H1 (cell line): ENCODE results near the gene PDZRN3. TPM values are rescaled to one million over a fixed set of nuclear protein-coding genes. Genes with fewer than 3 reads are reported as not detected.

Experiments
- CTCF ChIA-PET: fragments of 300-600 bp; sonication (Branson Sonifier 250); formaldehyde crosslinking; loops from one replicate; lab custom pipeline; 2021; ENCODE audit not compliant: partially characterized antibody; lab: Charles Lee
- POLR2A ChIA-PET: fragments of 300-600 bp; sonication (Branson Sonifier 250); formaldehyde crosslinking; loops from one replicate; lab custom pipeline; 2021; ENCODE audit warnings: inconsistent platforms; ENCODE audit not compliant: partially characterized antibody; lab: Charles Lee
- DNase-seq, 2 experiments: peaks; one replicate each; pipeline versions ENCODE4 v3.0.0 to v3.0.0-alpha.2; 2010 to 2022; ENCODE audit warnings: low spot score in 2 of 2, low read depth in 1 of 2, mixed read lengths in 1 of 2
- FAIRE-seq: peaks from 2 replicates; lab custom pipeline; 2011; peaks lifted over from hg19 to GRCh38; lab: Jason Lieb, UNC
- H2AFZ ChIP-seq: 2 replicates; pipeline ENCODE4 v1.8.1; 2012; ENCODE audit warnings: low read length, inconsistent platforms
- H2AK5ac ChIP-seq: 2 replicates; pipeline ENCODE4 v1.6.1; 2013; ENCODE audit warnings: low read depth, low read length
- H2BK120ac ChIP-seq: replicated peaks from 2 replicates; pipeline ENCODE3; 2013; ENCODE audit warnings: low read depth, low read length, inconsistent platforms
- H2BK12ac ChIP-seq: 2 replicates; pipeline ENCODE4 v1.6.1; 2013; ENCODE audit warnings: low read depth, low read length
- H2BK15ac ChIP-seq: 2 replicates; pipeline ENCODE4 v1.6.1; 2013; ENCODE audit warnings: low read length
- H2BK20ac ChIP-seq: 2 replicates; pipeline ENCODE4 v1.6.1; 2013; ENCODE audit warnings: low read length
- H2BK5ac ChIP-seq: 2 replicates; pipeline ENCODE4 v1.6.1; 2013; ENCODE audit warnings: low read depth, low read length
- H3K14ac ChIP-seq: 2 replicates; pipeline ENCODE4 v1.6.1; 2013; ENCODE audit warnings: inconsistent platforms; ENCODE audit not compliant: insufficient read length
- H3K18ac ChIP-seq: 2 replicates; pipeline ENCODE4 v1.6.1; 2013; ENCODE audit warnings: low read length; ENCODE audit errors: extremely low read depth
- H3K23ac ChIP-seq: 2 replicates; pipeline ENCODE4 v1.6.1; 2013; ENCODE audit warnings: inconsistent platforms; ENCODE audit not compliant: insufficient read length
- H3K23me2 ChIP-seq: 2 replicates; pipeline ENCODE4 v1.6.1; 2013; ENCODE audit warnings: low read depth, low read length
- H3K27ac ChIP-seq: 2 replicates; pipeline ENCODE4 v1.6.1; 2011; ENCODE audit warnings: low read depth, low read length, inconsistent platforms
- H3K27me3 ChIP-seq, 4 experiments: replicated peaks in 1 of 4; 1 replicate in 1 of 4; 2 replicates in 3 of 4; pipeline versions ENCODE4 v1.6.1 to v1.8.1; 2011 to 2013; ENCODE audit warnings: low read length in 3 of 4, mild to moderate bottlenecking in 3 of 4, inconsistent platforms in 2 of 4, mixed read lengths in 2 of 4, moderate library complexity in 1 of 4; ENCODE audit not compliant: control insufficient read depth in 3 of 4, insufficient read depth in 3 of 4; ENCODE audit errors: extremely low read depth in 1 of 4
- H3K36me3 ChIP-seq, 4 experiments: 2 replicates each; pipeline versions ENCODE4 v1.6.1 to v1.8.1; 2011 to 2013; ENCODE audit warnings: mild to moderate bottlenecking in 4 of 4, low read length in 3 of 4, moderate library complexity in 2 of 4, control low read depth in 1 of 4, inconsistent platforms in 1 of 4; ENCODE audit not compliant: insufficient read depth in 4 of 4, control insufficient read depth in 2 of 4
- H3K4ac ChIP-seq: replicated peaks from 2 replicates; pipeline ENCODE3; 2013; ENCODE audit warnings: low read length, low read depth, mixed read lengths, inconsistent platforms; ENCODE audit not compliant: insufficient read length
- H3K4me1 ChIP-seq, 4 experiments: replicated peaks in 1 of 4; 1 replicate in 1 of 4; 2 replicates in 3 of 4; pipeline versions ENCODE4 v1.6.1 to v1.8.1; 2011 to 2013; ENCODE audit warnings: low read length in 3 of 4, inconsistent platforms in 2 of 4, mixed read lengths in 1 of 4; ENCODE audit not compliant: insufficient read depth in 4 of 4, control insufficient read depth in 3 of 4
- H3K4me2 ChIP-seq, 2 experiments: 2 replicates each; pipeline versions ENCODE4 v1.6.1 to v1.8.1; 2011 to 2013; ENCODE audit warnings: low read depth in 2 of 2, low read length in 2 of 2, control low read depth in 1 of 2, inconsistent platforms in 1 of 2, mild to moderate bottlenecking in 1 of 2; ENCODE audit not compliant: insufficient read depth in 1 of 2
- H3K4me3 ChIP-seq, 4 experiments: fragments of 200-600, 300-600 bp in 1 of 4; sonication (generic), shearing (Covaris generic), sonication (Bioruptor Twin) in 1 of 4; 2 replicates each; pipeline versions ENCODE4 v1.5.1 to v1.8.1; 2011 to 2016; ENCODE audit warnings: low read length in 4 of 4, low read depth in 3 of 4, control low read depth in 2 of 4, inconsistent platforms in 2 of 4, mild to moderate bottlenecking in 2 of 4, mixed read lengths in 1 of 4, moderate library complexity in 1 of 4; ENCODE audit not compliant: insufficient read depth in 2 of 4; ENCODE audit errors: extremely low read depth in 1 of 4
- H3K56ac ChIP-seq: replicated peaks from 2 replicates; pipeline ENCODE3; 2013; ENCODE audit warnings: low read depth, mild to moderate bottlenecking, mixed read lengths, low read length, inconsistent platforms; ENCODE audit not compliant: insufficient read length
- H3K79me1 ChIP-seq: 2 replicates; pipeline ENCODE4 v1.6.1; 2013; ENCODE audit warnings: low read depth, low read length, control low read depth
- H3K79me2 ChIP-seq, 2 experiments: 2 replicates each; pipeline versions ENCODE4 v1.6.1 to v1.8.1; 2012 to 2013; ENCODE audit warnings: low read length in 2 of 2, mild to moderate bottlenecking in 2 of 2, inconsistent platforms in 1 of 2; ENCODE audit not compliant: insufficient read depth in 2 of 2, control insufficient read depth in 1 of 2
- H3K9ac ChIP-seq, 4 experiments: replicated peaks in 1 of 4; 1 replicate in 1 of 4; 2 replicates in 3 of 4; pipeline versions ENCODE4 v1.6.1 to v1.8.1; 2011 to 2013; ENCODE audit warnings: low read depth in 3 of 4, low read length in 3 of 4, control low read depth in 2 of 4, mild to moderate bottlenecking in 2 of 4, moderate library complexity in 2 of 4, inconsistent platforms in 1 of 4; ENCODE audit errors: extremely low read depth in 1 of 4
- H3K9me3 ChIP-seq, 2 experiments: 2 replicates each; pipeline versions ENCODE4 v1.6.1 to v1.8.1; 2012 to 2013; ENCODE audit warnings: mild to moderate bottlenecking in 2 of 2, moderate library complexity in 2 of 2, control low read depth in 1 of 2, inconsistent platforms in 1 of 2, low read depth in 1 of 2, low read length in 1 of 2, mixed read lengths in 1 of 2; ENCODE audit not compliant: insufficient read depth in 2 of 2
- H4K20me1 ChIP-seq, 2 experiments: replicated peaks in 1 of 2; 2 replicates each; pipeline versions ENCODE3 to v1.8.1; 2011 to 2013; ENCODE audit warnings: inconsistent platforms in 2 of 2, low read length in 2 of 2, mild to moderate bottlenecking in 1 of 2; ENCODE audit not compliant: insufficient read depth in 2 of 2, control insufficient read depth in 1 of 2
- H4K5ac ChIP-seq: 2 replicates; pipeline ENCODE4 v1.6.1; 2013; ENCODE audit warnings: low read length, low read depth, mixed read lengths, inconsistent platforms; ENCODE audit not compliant: insufficient read length
- H4K8ac ChIP-seq: 2 replicates; pipeline ENCODE4 v1.8.0; 2013; ENCODE audit warnings: mild to moderate bottlenecking, moderate library complexity, low read length, inconsistent platforms; ENCODE audit not compliant: insufficient read depth; ENCODE audit errors: extremely low read depth
- H4K91ac ChIP-seq: replicated peaks from 2 replicates; pipeline ENCODE3; 2013; ENCODE audit warnings: low read length, mixed read lengths, inconsistent platforms; ENCODE audit not compliant: insufficient read length
- BACH1 ChIP-seq: IDR thresholded peaks from 2 replicates; pipeline ENCODE4 v1.6.1; 2012; ENCODE audit warnings: low read length, improper control_type of control experiment
- BCL11A ChIP-seq, 2 experiments: IDR thresholded peaks; one replicate each; pipeline ENCODE4 v1.6.1; 2011; ENCODE audit warnings: low read depth in 2 of 2, low read length in 2 of 2, mild to moderate bottlenecking in 2 of 2
- CHD1 ChIP-seq: IDR thresholded peaks from 2 replicates; pipeline ENCODE4 v1.6.1; 2012; ENCODE audit warnings: low read depth, low read length, improper control_type of control experiment
- CTCF ChIP-seq, 3 experiments: IDR thresholded peaks; 1 replicate in 2 of 3; 2 replicates in 1 of 3; pipeline versions ENCODE4 v1.5.1 to v1.6.1; 2011; ENCODE audit warnings: low read length in 3 of 3, mild to moderate bottlenecking in 3 of 3, inconsistent platforms in 2 of 3, low read depth in 1 of 3, moderate library complexity in 1 of 3; ENCODE audit not compliant: insufficient read depth in 1 of 3; ENCODE audit errors: control extremely low read depth in 1 of 3
- EP300 ChIP-seq, 2 experiments: IDR thresholded peaks; 1 replicate in 1 of 2; 2 replicates in 1 of 2; pipeline ENCODE4 v1.6.1; 2011 to 2012; ENCODE audit warnings: low read depth in 2 of 2, low read length in 2 of 2, mild to moderate bottlenecking in 2 of 2, borderline replicate concordance in 1 of 2, inconsistent platforms in 1 of 2, moderate library complexity in 1 of 2
- EZH2 ChIP-seq: fragments of 200-600 bp; sonication (generic); IDR thresholded peaks from 2 replicates; pipeline ENCODE4 v1.7.1; 2012; ENCODE audit warnings: low read depth, mild to moderate bottlenecking, moderate library complexity, low read length, inconsistent platforms; ENCODE audit not compliant: severe bottlenecking
- FOSL1 ChIP-seq: IDR thresholded peaks from 2 replicates; pipeline ENCODE4 v1.6.1; 2011; ENCODE audit warnings: mild to moderate bottlenecking, low read depth, low read length, moderate library complexity; ENCODE audit not compliant: insufficient read depth
- GTF2F1 ChIP-seq: IDR thresholded peaks from 2 replicates; pipeline ENCODE4 v1.6.1; 2012; ENCODE audit warnings: low read depth, low read length, improper control_type of control experiment, borderline replicate concordance
- NRF1 ChIP-seq: IDR thresholded peaks from 2 replicates; pipeline ENCODE4 v1.6.1; 2011; ENCODE audit warnings: mild to moderate bottlenecking, low read depth, low read length, improper control_type of control experiment
- POLR2AphosphoS5 ChIP-seq: IDR thresholded peaks from 2 replicates; pipeline ENCODE4 v1.6.1; 2011; ENCODE audit warnings: low read depth, low read length
- SP2 ChIP-seq: IDR thresholded peaks from 2 replicates; pipeline ENCODE4 v1.6.1; 2012; ENCODE audit warnings: mild to moderate bottlenecking, low read length, inconsistent platforms
- WGBS, 2 experiments: shearing (Covaris generic) in 1 of 2; methylation state at CpG; one replicate each; pipeline versions ENCODE4 v1.1.6 to v1.1.7; 2013 to 2015; ENCODE audit warnings: low lambda C conversion rate in 2 of 2, mixed read lengths in 2 of 2, inconsistent platforms in 1 of 2, low coverage in 1 of 2, missing lambda C conversion rate in 1 of 2; ENCODE audit not compliant: insufficient replicate concordance in 2 of 2, insufficient coverage in 1 of 2, insufficient read length in 1 of 2; ENCODE audit errors: extremely low coverage in 1 of 2, missing lambda C conversion rate in 1 of 2; 5-methylcytosine and 5-hydroxymethylcytosine counted together
- polyA plus RNA-seq, 7 experiments: library from polyadenylated mRNA; depleted of rRNA in 3 of 7; stranded (reverse) in 5 of 7; unstranded in 2 of 7; fragments of >200 nt in 5 of 7; fragments of 200-250 nt in 2 of 7; gene quantifications; 1 replicate in 5 of 7; 2 replicates in 1 of 7; 4 replicates in 1 of 7; pipeline versions ENCODE4 v1.2.1 to v1.2.3, GENCODE V29; 2011 to 2013; ENCODE audit warnings: missing spikeins in 2 of 7, mixed read lengths in 2 of 7
- total RNA-seq: library from RNA; stranded (reverse); fragmentation: NEBNext Ultra II Directional; extraction: Animal tissue kit (Norgen Biotek cat#: 25700); gene quantifications from 2 replicates; pipeline ENCODE4 v1.2.1, GENCODE V29; 2021

Gene PDZRN3
- total and polyA plus RNA-seq, 2 of the 8 experiments (the other 6 are each of a cell fraction or from before 2014, with no cell fraction given), result 4.2 to 20.5 TPM

- DNase-seq, result no peak
- H3K9ac ChIP-seq, result no peak overlapping the region; a peak in 1 of 7 replicates
- H3K79me1 ChIP-seq, result no peaks in the 10 kb centered on the region
- H3K56ac ChIP-seq, result no peak overlapping the region
- no peak overlapping the region for H4K5ac ChIP-seq
- H3K14ac ChIP-seq, result no peak overlapping the region
- no peaks in the 10 kb centered on the region for H3K79me2 ChIP-seq
- H3K23me2 ChIP-seq, result no peaks in the 10 kb centered on the region; the same call in 1 of the 2 replicates
- no peak overlapping the region for H2BK5ac ChIP-seq
- no peak overlapping the region for H2AK5ac ChIP-seq
- H3K4ac ChIP-seq, result no peak overlapping the region
- ChIA-PET POLR2A (no interaction called here), CTCF (no interaction called here)
- H3K27ac ChIP-seq, result no peak overlapping the region
- H2BK12ac ChIP-seq, result no peak overlapping the region
- H4K8ac ChIP-seq, result no peak overlapping the region
- H4K20me1 ChIP-seq, result peaks cover 2 to 3% of the 10 kb centered on the region in 2 experiments
- H3K4me3 ChIP-seq, result no peak overlapping the region
- H2BK20ac ChIP-seq, result no peak overlapping the region
- H4K91ac ChIP-seq, result no peak overlapping the region
- H3K9me3 ChIP-seq, result no peaks in the 10 kb centered on the region
- peaks cover 0 to 6% (median 5%) of the 10 kb centered on the region in 4 experiments; a peak in 3 of 7 replicates for H3K4me1 ChIP-seq
- no peak overlapping the region for H2AFZ ChIP-seq
- no peak overlapping the region for H2BK120ac ChIP-seq
- H3K4me2 ChIP-seq, result no peak overlapping the region
- H2BK15ac ChIP-seq, result no peak overlapping the region
- 90% methylated on average over 5 of the region's 5 CpGs; no CpG with 5 or more reads in 1 of the 2 experiments for WGBS, 2 experiments
- no peak overlapping the region for H3K18ac ChIP-seq
- H3K27me3 ChIP-seq, result no peaks in the 10 kb centered on the region
- H3K23ac ChIP-seq, result no peak overlapping the region
- peaks cover 0 to 9% (median 3%) of the 10 kb centered on the region in 4 experiments; a peak in 4 of 8 replicates for H3K36me3 ChIP-seq
- FAIRE-seq, result no peak
- TF ChIP-seq POLR2AphosphoS5 (no peak), EP300 (IDR thresholded peaks at IDR 0.05; ENCODE audit: borderline replicate concordance in 1 of 2, low read depth in 2 of 2, low read length in 2 of 2) (no peak), EZH2 (no peak), CTCF (IDR thresholded peaks at IDR 0.05; ENCODE audit: control extremely low read depth in 1 of 3, insufficient read depth in 1 of 3, low read depth in 1 of 3, low read length in 3 of 3) (no peak), CHD1 (no peak), SP2 (no peak), GTF2F1 (no peak), BCL11A (IDR thresholded peaks at IDR 0.05; ENCODE audit: low read depth in 2 of 2, low read length in 2 of 2) (no peak), BACH1 (no peak), NRF1 (no peak), FOSL1 (no peak)
These were observed 24.3 kb downstream of the PDZRN3 start for GRCh38 chr3:73600293-73600938.
